NCI-H2227 (cell line): ENCODE results near the gene CDK2.
A peak's percentile ranks its signal among the peaks of the same experiment; 100 is the strongest.

Source experiments
- DNase-seq: peaks from one replicate; lab custom pipeline; 2025; ENCODE audit not compliant: unreplicated experiment; lab: John Stamatoyannopoulos, UW

The CDK2 gene

GRCh38 chr12:56007564-56008559, 41.2 kb downstream of the CDK2 start:
- DNase-seq = peak; percentile 70

- no peak for DNase-seq
Observed at GRCh38 chr12:56010111-56010570, 43.5 kb downstream of the CDK2 start.

GRCh38 chr12:56011509-56012090, 45.0 kb downstream of the CDK2 start:
- DNase-seq = no peak

GRCh38 chr12:56013482-56013881, 46.9 kb downstream of the CDK2 start:
- DNase-seq = no peak

GRCh38 chr12:56014205-56014604, 47.6 kb downstream of the CDK2 start:
- DNase-seq = no peak

- DNase-seq = no peak
Observed at GRCh38 chr12:56017181-56017580, 50.6 kb downstream of the CDK2 start.

GRCh38 chr12:56018356-56018755, 51.7 kb downstream of the CDK2 start:
- DNase-seq = no peak

- peak; percentile 61 for DNase-seq
Observed at GRCh38 chr12:56020423-56021184, 54.0 kb downstream of the CDK2 start, which contains the start of gene IKZF4. IKZF4 (plus strand) TSS chr12:56021043; CDS start chr12:56021494, 451 bp downstream.

- peak; percentile 21 for DNase-seq
Observed at GRCh38 chr12:56021889-56022497, 55.4 kb downstream of the CDK2 start.
